Progenitor cell of endocrine pancreas (in vitro differentiated cells): ENCODE results near the gene CASR. TPM values are rescaled to one million over a fixed set of nuclear protein-coding genes. Genes with fewer than 3 reads are reported as not detected.

ENCODE experiments used
- DNase-seq: peaks from one replicate; pipeline ENCODE4 v3.0.0; 2021; ENCODE audit warnings: low spot score; ENCODE audit not compliant: unreplicated experiment
- H3K27ac Mint-ChIP-seq: 2 replicates; pipeline ENCODE4 v1.8.0; 2021; ENCODE audit warnings: mild to moderate bottlenecking, moderate library complexity, mixed read lengths
- H3K27me3 Mint-ChIP-seq: 2 replicates; pipeline ENCODE4 v1.8.0; 2021; ENCODE audit warnings: mixed read lengths
- H3K36me3 Mint-ChIP-seq: 2 replicates; pipeline ENCODE4 v1.8.0; 2022; ENCODE audit warnings: mixed read lengths; ENCODE audit not compliant: insufficient read depth
- H3K4me1 Mint-ChIP-seq: 2 replicates; pipeline ENCODE4 v1.8.0; 2021; ENCODE audit warnings: low read depth, mixed read lengths
- H3K4me3 Mint-ChIP-seq: 2 replicates; pipeline ENCODE4 v1.8.0; 2021; ENCODE audit warnings: low read depth, mild to moderate bottlenecking, moderate library complexity, mixed read lengths
- H3K9me3 Mint-ChIP-seq: 2 replicates; pipeline ENCODE4 v1.8.0; 2021; ENCODE audit warnings: low read depth, mixed read lengths
- CTCF ChIP-seq: fragments of 200-600 bp; sonication (generic); IDR thresholded peaks from one replicate; pipeline ENCODE4 v1.5.0; 2021; ENCODE audit warnings: antibody characterized with exemption, mild to moderate bottlenecking; ENCODE audit not compliant: unreplicated experiment
- total RNA-seq: library from RNA; stranded (reverse); gene quantifications from 2 replicates; pipeline ENCODE4 v1.2.1, GENCODE V29; 2021

The CASR gene
- total RNA-seq, 1 donor from 2014 or later = 2.3 TPM

- no peaks in the 10 kb centered on the region for H3K4me1 Mint-ChIP-seq
- H3K4me3 Mint-ChIP-seq = no peak overlapping the region
- H3K27me3 Mint-ChIP-seq = peaks cover 31% of the 10 kb centered on the region
- H3K9me3 Mint-ChIP-seq = no peaks in the 10 kb centered on the region
- no peak for TF ChIP-seq CTCF
- no peak overlapping the region for H3K27ac Mint-ChIP-seq
- no peak for DNase-seq
- H3K36me3 Mint-ChIP-seq = no peaks in the 10 kb centered on the region
Measured at GRCh38 chr3:122235147-122235546, 51.7 kb downstream of the CASR start.

GRCh38 chr3:122239112-122239511, 55.6 kb downstream of the CASR start:
- Mint-ChIP-seq H3K4me3 (no peak overlapping the region), H3K27ac (no peak overlapping the region), H3K27me3 (peaks cover 39% of the 10 kb centered on the region), H3K9me3 (no peaks in the 10 kb centered on the region), H3K36me3 (no peaks in the 10 kb centered on the region), H3K4me1 (no peaks in the 10 kb centered on the region)
- no peak for DNase-seq
- no peak for TF ChIP-seq CTCF

- Mint-ChIP-seq H3K9me3 (no peaks in the 10 kb centered on the region), H3K27ac (no peak overlapping the region), H3K27me3 (peaks cover 36% of the 10 kb centered on the region), H3K4me1 (no peaks in the 10 kb centered on the region), H3K4me3 (no peak overlapping the region), H3K36me3 (no peaks in the 10 kb centered on the region)
- no peak for TF ChIP-seq CTCF
- no peak for DNase-seq
Measured at GRCh38 chr3:122245513-122246174, 62.2 kb downstream of the CASR start.

- no peak for DNase-seq
- Mint-ChIP-seq H3K4me3 (no peak overlapping the region), H3K27me3 (peaks cover 37% of the 10 kb centered on the region), H3K27ac (no peak overlapping the region), H3K9me3 (no peaks in the 10 kb centered on the region), H3K4me1 (no peaks in the 10 kb centered on the region), H3K36me3 (no peaks in the 10 kb centered on the region)
- TF ChIP-seq CTCF = no peak
Measured at GRCh38 chr3:122246199-122246598, 62.7 kb downstream of the CASR start.

GRCh38 chr3:122247087-122247824, 63.8 kb downstream of the CASR start:
- Mint-ChIP-seq H3K4me1 (no peaks in the 10 kb centered on the region), H3K36me3 (no peaks in the 10 kb centered on the region), H3K9me3 (no peaks in the 10 kb centered on the region), H3K27me3 (peaks cover 37% of the 10 kb centered on the region), H3K27ac (no peak overlapping the region), H3K4me3 (no peak overlapping the region)
- no peak for TF ChIP-seq CTCF
- no peak for DNase-seq
